Endothelial cell of hepatic sinusoid (primary cell): ENCODE results near the gene NMRAL1.

Source experiments
- in situ Hi-C: cut with HindIII; loops from 2 replicates; pipeline ENCODE4 v1.10.0; 2017; ENCODE audit warnings: low sequenced_read_pairs

Gene NMRAL1

GRCh38 chr16:4431023-4431422 lies 43.4 kb downstream of the NMRAL1 start:
- in situ Hi-C loops = no loop called here

GRCh38 chr16:4428500-4428899 lies 45.9 kb downstream of the NMRAL1 start:
- in situ Hi-C loops = no loop called here

- in situ Hi-C loops = no loop called here
These were observed 47.6 kb downstream of the NMRAL1 start for GRCh38 chr16:4426722-4427372.

DNA sequence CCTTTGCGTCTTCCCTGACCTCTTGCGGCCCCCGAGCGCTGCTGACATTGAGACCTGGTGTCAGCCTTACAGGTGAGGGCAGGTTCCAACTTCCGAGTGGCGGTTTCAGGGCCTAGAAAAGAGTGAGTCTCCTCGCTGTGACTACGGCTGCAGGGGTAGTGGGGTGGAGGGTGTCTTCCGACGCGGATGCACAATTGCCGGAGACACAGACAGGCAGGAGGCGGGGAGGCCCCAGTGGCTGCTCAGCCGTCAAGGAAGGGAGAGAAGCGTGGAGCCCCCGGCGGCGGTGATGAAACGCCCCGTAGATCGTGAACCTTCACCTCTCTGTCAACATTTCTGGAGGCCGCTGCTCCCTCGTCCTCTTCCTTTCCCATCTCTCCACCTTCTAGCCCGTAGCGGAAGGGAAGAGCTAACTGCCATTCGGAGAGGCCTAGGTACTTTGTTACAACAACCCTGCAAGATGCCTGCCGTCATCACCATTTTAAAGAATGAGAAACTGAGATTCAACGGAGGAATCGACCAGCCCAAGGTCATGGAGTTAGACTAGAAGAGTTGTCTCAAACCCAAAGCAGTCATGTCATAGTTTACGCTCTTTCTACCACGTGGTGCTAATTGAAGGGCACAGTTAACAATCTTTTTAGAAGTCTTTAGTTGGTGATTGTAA lies 48.3 kb downstream of the NMRAL1 start:
- in situ Hi-C loops = no loop called here

DNA sequence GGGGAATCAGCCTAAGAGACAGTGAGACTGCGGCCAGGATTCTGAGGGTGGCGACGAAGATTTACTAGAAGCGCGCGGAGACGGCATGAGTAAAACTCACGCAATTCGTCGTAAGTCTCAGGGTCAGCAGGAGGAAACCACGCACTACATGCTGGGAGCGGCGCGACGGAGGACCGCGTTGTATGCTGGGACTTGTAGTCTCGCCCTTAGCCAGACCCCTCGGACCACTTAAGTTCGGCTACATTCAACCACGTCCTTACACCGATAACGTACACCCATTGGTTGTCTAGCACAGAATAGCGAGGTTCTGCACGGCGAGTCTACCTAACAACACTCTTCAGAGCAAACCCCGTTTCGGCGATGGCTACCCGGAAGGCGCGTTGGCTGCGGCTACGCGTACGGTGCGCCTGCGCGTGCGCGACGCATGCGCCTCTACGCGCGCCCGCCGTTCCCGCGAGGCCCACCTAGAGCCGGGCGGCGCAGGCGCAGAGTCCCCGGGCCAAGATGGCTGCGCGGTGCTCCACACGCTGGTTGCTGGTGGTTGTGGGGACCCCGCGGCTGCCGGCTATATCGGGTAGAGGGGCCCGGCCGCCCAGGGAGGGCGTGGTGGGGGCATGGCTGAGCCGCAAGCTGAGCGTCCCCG lies 48.9 kb downstream of the NMRAL1 start, which contains the start of gene DNAJA3:
DNAJA3 (plus strand) TSS at position 491 of the 643 bp plus-strand sequence; CDS start at position 505, 14 bp downstream.
- in situ Hi-C loops = no loop called here

DNA sequence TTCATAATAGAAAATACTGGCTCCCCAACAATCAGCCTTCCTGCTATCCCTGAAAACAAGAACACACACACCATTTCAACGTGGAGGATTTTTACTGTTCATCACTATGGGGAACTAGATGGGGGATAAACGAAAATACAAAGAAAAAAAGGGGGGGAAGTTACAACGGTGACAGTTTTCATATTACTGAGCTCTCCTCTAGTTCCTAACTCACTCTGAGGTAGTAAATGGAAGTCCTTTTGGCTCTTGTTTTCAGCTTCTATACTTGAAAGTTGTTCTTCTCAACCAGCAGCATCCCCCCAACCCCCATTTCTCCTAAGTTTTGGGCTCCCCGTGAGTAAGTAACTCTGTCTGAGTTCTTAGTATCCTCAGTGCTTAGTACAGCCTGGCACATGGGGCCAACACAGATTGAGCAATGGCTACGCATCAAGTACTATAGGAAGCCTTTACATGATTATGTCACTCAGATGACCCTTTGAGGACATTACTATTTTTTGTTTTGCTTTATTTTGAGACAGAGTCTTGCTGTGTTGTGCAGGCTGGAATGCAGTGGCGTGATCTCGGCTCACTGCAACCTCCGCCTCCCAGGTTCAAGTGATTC lies 53.8 kb downstream of the NMRAL1 start:
- in situ Hi-C loops = no loop called here

- in situ Hi-C loops = no loop called here
These were observed 54.9 kb downstream of the NMRAL1 start for GRCh38 chr16:4419402-4419959.

GRCh38 chr16:4416200-4417032 lies 58.0 kb downstream of the NMRAL1 start, which contains the start of gene CORO7:
Gene CORO7 (minus strand): TSS chr16:4416596. CDS start chr16:4416518, 78 bp downstream.
- in situ Hi-C loops = no loop called here

DNA sequence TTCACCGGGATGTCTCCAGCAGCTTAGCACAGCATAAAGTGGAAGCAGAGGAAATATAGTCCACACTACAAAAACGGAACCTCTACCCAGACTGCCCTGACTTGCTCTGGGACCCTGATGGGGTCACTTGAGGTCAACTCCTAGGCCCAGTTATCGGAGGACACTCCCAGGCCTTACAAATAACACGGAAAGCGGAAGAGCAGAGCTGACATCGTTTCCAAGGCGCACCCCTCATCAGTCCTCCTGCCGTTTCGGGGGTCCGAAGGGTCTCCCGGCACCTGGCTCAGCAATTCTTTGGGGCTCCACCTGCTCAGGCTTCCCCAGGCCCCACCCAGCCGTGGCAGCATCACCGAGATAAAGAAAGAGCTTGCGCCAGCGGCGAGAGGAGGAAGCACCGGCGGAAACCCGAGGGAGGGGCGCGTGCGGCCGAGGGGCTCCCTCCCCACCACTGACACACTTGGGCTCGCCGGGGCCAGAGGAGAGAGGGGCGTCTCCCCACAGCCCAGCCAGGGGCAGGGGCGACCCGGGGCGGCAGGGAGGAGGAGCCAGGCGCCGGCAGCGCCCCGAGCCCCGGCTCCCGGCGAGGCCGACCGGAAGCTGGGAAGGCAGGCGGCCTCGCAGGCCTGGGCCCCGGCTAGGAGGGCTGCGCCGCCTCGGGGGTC lies 58.8 kb downstream of the NMRAL1 start:
- in situ Hi-C loops = no loop called here

DNA sequence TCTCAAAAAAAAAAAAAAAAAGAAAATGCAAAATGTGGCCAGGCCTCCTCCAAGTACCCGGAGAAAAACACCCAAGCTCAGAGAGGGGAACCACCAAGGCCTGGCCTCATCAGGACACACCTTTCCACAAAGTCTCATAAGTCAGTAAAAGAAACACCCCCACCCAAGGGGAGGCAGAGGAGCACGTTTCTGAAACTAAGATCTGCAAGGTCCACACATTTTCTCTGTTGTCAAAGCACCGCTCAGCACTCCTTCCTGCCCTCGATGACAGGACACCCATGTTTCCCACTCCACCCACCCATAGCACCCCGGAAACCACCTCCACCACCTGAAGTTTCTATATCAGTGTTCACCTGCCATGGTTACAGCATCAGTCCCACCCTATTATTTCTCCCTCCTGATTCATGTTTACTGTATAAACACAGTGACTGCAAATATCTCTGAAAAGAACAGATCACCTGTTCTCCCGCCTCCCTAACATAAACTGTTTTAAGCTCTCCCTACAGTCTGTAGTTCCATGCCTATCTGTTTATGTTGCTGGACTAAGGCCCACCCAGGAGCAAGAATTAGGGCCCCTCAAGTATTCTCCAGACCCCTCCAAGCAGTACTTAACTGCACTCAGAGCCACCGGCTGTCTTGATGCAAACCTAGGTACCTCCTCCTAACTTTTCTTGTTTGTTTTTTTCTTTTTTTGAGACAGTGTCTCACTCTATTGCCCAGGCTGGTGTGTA lies 60.1 kb downstream of the NMRAL1 start:
- in situ Hi-C loops = no loop called here

DNA sequence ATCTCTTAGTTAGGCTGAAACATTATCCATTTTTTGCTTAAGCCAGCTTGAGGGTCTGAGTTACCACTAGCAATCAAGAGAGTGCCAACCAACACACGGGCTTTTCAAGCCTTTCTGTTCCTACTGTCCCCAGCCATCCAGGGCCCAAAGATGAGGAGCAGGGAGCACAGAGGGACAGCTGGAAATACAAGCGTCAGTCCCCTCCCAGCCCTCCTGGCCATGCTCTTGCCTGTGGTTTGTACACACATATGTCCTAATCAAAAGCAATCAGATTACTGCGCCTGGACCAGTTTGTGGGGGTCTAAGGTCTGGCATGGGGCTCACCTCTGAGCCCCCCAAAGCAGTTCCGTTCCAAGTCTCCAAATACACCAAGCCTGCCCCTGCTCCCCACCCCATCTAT lies 61.6 kb downstream of the NMRAL1 start:
- in situ Hi-C loops = no loop called here

- in situ Hi-C loops = no loop called here
These were observed 62.3 kb downstream of the NMRAL1 start for GRCh38 chr16:4412159-4412558.
